Measurements from ENCODE around the gene COLEC11. TPM values are rescaled to one million over a fixed set of nuclear protein-coding genes. Genes with fewer than 3 reads are reported as not detected.

COLEC11 gene
- total and polyA plus RNA-seq, 2 of the 13 experiments (the other 11 are each of a cell fraction or from before 2014, with no cell fraction given) = 1.5 to 3.0 TPM

GRCh38 chr2:3656762-3657721 is 62.1 kb downstream of the COLEC11 start (continued):
- TF ChIP-seq ZNF280B (CRISPR knock-in tag; IDR thresholded peaks at IDR 0.05; ENCODE audit: borderline replicate concordance) (peak; percentile 50; the same call in 1 of the 2 replicates), MXD1 (CRISPR knock-in tag; IDR thresholded peaks at IDR 0.05) (0 out of 2 replicates have a peak, but pooled peaks have one; percentile 2), RXRA (CRISPR knock-in tag; IDR thresholded peaks at IDR 0.05) (peak; percentile 88), PCBP2 (optimal IDR thresholded peaks at IDR 0.05; ENCODE audit: low read depth, low read length, poor library complexity, severe bottlenecking) (no peak), TBP (CRISPR knock-in tag; IDR thresholded peaks at IDR 0.05) (no peak), NFYC (CRISPR knock-in tag; IDR thresholded peaks at IDR 0.05) (no peak), SNAPC2 (CRISPR knock-in tag; IDR thresholded peaks at IDR 0.05) (no peak), JUN (CRISPR knock-in tag; IDR thresholded peaks at IDR 0.05) (0 out of 2 replicates have a peak, but pooled peaks have one; percentile 42), CREB1 (IDR thresholded peaks at IDR 0.05) (no peak), CREB1 (CRISPR knock-in tag; IDR thresholded peaks at IDR 0.05) (no peak), HIVEP1 (CRISPR knock-in tag; IDR thresholded peaks at IDR 0.05) (no peak), SNAI1 (CRISPR knock-in tag; IDR thresholded peaks at IDR 0.05; ENCODE audit: borderline replicate concordance) (no peak), GRHL1 (CRISPR knock-in tag; conservative IDR thresholded peaks at IDR 0.05) (no peak), CBX1 (IDR thresholded peaks at IDR 0.05; ENCODE audit: low read depth) (no peak), PBX2 (CRISPR knock-in tag; IDR thresholded peaks at IDR 0.05) (no peak), ZSCAN30 (CRISPR knock-in tag; IDR thresholded peaks at IDR 0.05) (no peak)
- TF ChIP-seq, protein P1, sequence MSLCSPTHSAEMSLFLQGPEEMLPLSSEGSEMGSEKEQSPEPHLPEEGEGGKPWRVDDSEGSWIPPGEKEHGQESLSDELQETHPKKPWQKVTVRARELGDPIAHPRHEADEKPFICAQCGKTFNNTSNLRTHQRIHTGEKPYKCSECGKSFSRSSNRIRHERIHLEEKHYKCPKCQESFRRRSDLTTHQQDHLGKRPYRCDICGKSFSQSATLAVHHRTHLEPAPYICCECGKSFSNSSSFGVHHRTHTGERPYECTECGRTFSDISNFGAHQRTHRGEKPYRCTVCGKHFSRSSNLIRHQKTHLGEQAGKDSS (CRISPR knock-in tag; IDR thresholded peaks at IDR 0.05; ENCODE audit: borderline replicate concordance, low read depth) = peak; percentile 37; the same call in 1 of the 2 replicates
- TF ChIP-seq, protein P2, sequence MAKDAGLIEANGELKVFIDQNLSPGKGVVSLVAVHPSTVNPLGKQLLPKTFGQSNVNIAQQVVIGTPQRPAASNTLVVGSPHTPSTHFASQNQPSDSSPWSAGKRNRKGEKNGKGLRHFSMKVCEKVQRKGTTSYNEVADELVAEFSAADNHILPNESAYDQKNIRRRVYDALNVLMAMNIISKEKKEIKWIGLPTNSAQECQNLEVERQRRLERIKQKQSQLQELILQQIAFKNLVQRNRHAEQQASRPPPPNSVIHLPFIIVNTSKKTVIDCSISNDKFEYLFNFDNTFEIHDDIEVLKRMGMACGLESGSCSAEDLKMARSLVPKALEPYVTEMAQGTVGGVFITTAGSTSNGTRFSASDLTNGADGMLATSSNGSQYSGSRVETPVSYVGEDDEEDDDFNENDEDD (CRISPR knock-in tag; IDR thresholded peaks at IDR 0.05; ENCODE audit: borderline replicate concordance) = peak; percentile 31; the same call in 1 of the 2 replicates
- TF ChIP-seq, protein P3, sequence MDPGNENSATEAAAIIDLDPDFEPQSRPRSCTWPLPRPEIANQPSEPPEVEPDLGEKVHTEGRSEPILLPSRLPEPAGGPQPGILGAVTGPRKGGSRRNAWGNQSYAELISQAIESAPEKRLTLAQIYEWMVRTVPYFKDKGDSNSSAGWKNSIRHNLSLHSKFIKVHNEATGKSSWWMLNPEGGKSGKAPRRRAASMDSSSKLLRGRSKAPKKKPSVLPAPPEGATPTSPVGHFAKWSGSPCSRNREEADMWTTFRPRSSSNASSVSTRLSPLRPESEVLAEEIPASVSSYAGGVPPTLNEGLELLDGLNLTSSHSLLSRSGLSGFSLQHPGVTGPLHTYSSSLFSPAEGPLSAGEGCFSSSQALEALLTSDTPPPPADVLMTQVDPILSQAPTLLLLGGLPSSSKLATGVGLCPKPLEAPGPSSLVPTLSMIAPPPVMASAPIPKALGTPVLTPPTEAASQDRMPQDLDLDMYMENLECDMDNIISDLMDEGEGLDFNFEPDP (CRISPR knock-in tag; conservative IDR thresholded peaks at IDR 0.05) = no peak
